K562 (cell line): ENCODE results near the gene PTHLH. TPM values are rescaled to one million over a fixed set of nuclear protein-coding genes. Genes with fewer than 3 reads are reported as not detected.

ENCODE experiments used
- ATAC-seq: fragments of 200-7000 bp; cut with Tn5 transposase; 3 replicates; pipeline ENCODE4 v1.9.1; 2020; ENCODE audit warnings: moderate library complexity
- BruUV-seq: library from RNA; stranded (reverse); fragments of 400-500 nt; replicated peaks from 2 replicates; lab custom pipeline; 2021; lab: Mats Ljungman, UMichigan
- CTCF ChIA-PET: fragments of 300-600 bp; formaldehyde crosslinking; extraction: SDS; loops from one replicate; lab custom pipeline; 2021; ENCODE audit warnings: low intra/inter-chr PET ratio; lab: Yijun Ruan, JAX
- POLR2A ChIA-PET: fragments of 300-600, 350-650 bp; sonication (Branson Sonifier 250); formaldehyde crosslinking; extraction: SDS; loops from one replicate; lab custom pipeline; 2021; ENCODE audit warnings: antibody characterized with exemption, inconsistent platforms; lab: Yijun Ruan, JAX
- DNase-seq, 4 experiments: peaks; one replicate each; pipeline versions ENCODE4 v3.0.0 to v3.0.0-alpha.2; 2011 to 2018; ENCODE audit warnings: low spot score in 3 of 4, mixed read lengths in 3 of 4; ENCODE audit errors: extremely low read depth in 1 of 4
- FAIRE-seq: peaks from 2 replicates; lab custom pipeline; 2011; peaks lifted over from hg19 to GRCh38; lab: Jason Lieb, UNC
- H2AFZ ChIP-seq: 2 replicates; pipeline ENCODE4 v1.6.0; 2011; ENCODE audit warnings: low read depth, low read length, control low read depth, inconsistent platforms
- H3K27ac ChIP-seq: fragments of 200-600 bp; 3 replicates; pipeline ENCODE4 v1.8.0; 2011; ENCODE audit warnings: low read depth, mild to moderate bottlenecking, control low read depth, inconsistent platforms, low read length, moderate library complexity, mixed read lengths; ENCODE audit errors: extremely low read depth
- H3K27me3 ChIP-seq, 2 experiments: fragments of 300-600 bp in 1 of 2; 2 replicates in 1 of 2; 3 replicates in 1 of 2; pipeline versions ENCODE4 v1.6.0 to v1.8.0; 2011; ENCODE audit warnings: inconsistent platforms in 2 of 2, low read length in 2 of 2, mild to moderate bottlenecking in 1 of 2, mixed read lengths in 1 of 2, moderate library complexity in 1 of 2; ENCODE audit not compliant: control insufficient read depth in 2 of 2, insufficient read depth in 2 of 2
- H3K36me3 ChIP-seq: fragments of 300-600 bp; 3 replicates; pipeline ENCODE4 v1.8.0; 2011; ENCODE audit warnings: mild to moderate bottlenecking, low read length, inconsistent platforms; ENCODE audit not compliant: control insufficient read depth, insufficient read depth
- H3K4me1 ChIP-seq, 2 experiments: fragments of 200-600 bp in 1 of 2; replicated peaks in 1 of 2; 2 replicates in 1 of 2; 3 replicates in 1 of 2; pipeline versions ENCODE4 v1.5.1 to v1.8.0; 2011; ENCODE audit warnings: inconsistent platforms in 2 of 2, low read length in 2 of 2, mild to moderate bottlenecking in 1 of 2, mixed read lengths in 1 of 2, moderate library complexity in 1 of 2; ENCODE audit not compliant: control insufficient read depth in 2 of 2, insufficient read depth in 2 of 2
- H3K4me2 ChIP-seq: 2 replicates; pipeline ENCODE4 v1.6.1; 2011; ENCODE audit warnings: low read length, control low read depth, inconsistent platforms, mixed read lengths; ENCODE audit not compliant: insufficient read depth
- H3K4me3 ChIP-seq: fragments of 200-600 bp; sonication (generic), shearing (Covaris generic); 2 replicates; pipeline ENCODE4 v1.5.1; 2016; ENCODE audit warnings: control low read depth, inconsistent platforms
- H3K79me2 ChIP-seq: fragments of 200-600 bp; 3 replicates; pipeline ENCODE4 v1.8.0; 2011; ENCODE audit warnings: low read length, inconsistent platforms; ENCODE audit not compliant: control insufficient read depth, insufficient read depth
- H3K9ac ChIP-seq, 2 experiments: 2 replicates each; pipeline versions ENCODE4 v1.6.0 to v1.6.1; 2011; ENCODE audit warnings: low read depth in 2 of 2, low read length in 2 of 2, control low read depth in 1 of 2, inconsistent platforms in 1 of 2, mild to moderate bottlenecking in 1 of 2, mixed read lengths in 1 of 2; ENCODE audit not compliant: insufficient read depth in 1 of 2
- H3K9me1 ChIP-seq: one replicate; pipeline ENCODE4 v1.6.0; 2011; ENCODE audit warnings: inconsistent platforms, mild to moderate bottlenecking, low read length, moderate library complexity; ENCODE audit not compliant: control insufficient read depth, insufficient read depth
- H3K9me3 ChIP-seq: replicated peaks from 2 replicates; pipeline ENCODE4 v1.5.1; 2011; ENCODE audit warnings: low read depth, low read length, inconsistent platforms; ENCODE audit not compliant: control insufficient read depth, insufficient read depth
- H4K20me1 ChIP-seq: replicated peaks from 2 replicates; pipeline ENCODE4 v1.6.1; 2011; ENCODE audit warnings: low read length, inconsistent platforms, mixed read lengths; ENCODE audit not compliant: control insufficient read depth, insufficient read depth
- C11orf30 ChIP-seq: fragments of 450-650 bp; IDR thresholded peaks from 2 replicates; pipeline ENCODE4 v1.6.1; 2016; ENCODE audit warnings: low read depth, mild to moderate bottlenecking
- CBX3 ChIP-seq, 2 experiments: IDR thresholded peaks; 1 replicate in 1 of 2; 2 replicates in 1 of 2; pipeline ENCODE4 v1.6.1; 2012; ENCODE audit warnings: inconsistent platforms in 2 of 2, low read length in 2 of 2, borderline replicate concordance in 1 of 2, control low read depth in 1 of 2
- ERF ChIP-seq: fragments of 450-650 bp; formaldehyde crosslinking; IDR thresholded peaks from 2 replicates; pipeline ENCODE4 v1.4.0; 2020; ENCODE audit warnings: mild to moderate bottlenecking, mixed read lengths
- FIP1L1 ChIP-seq: fragments of 200-400 bp; formaldehyde crosslinking; IDR thresholded peaks from 2 replicates; pipeline ENCODE4 v1.6.1; 2018; ENCODE audit warnings: mild to moderate bottlenecking, low read depth, low read length; ENCODE audit not compliant: poor library complexity, severe bottlenecking
- JUNB ChIP-seq: fragments of 450-650 bp; formaldehyde crosslinking; conservative IDR thresholded peaks from 2 replicates; pipeline ENCODE4 v1.4.0; 2020; ENCODE audit warnings: mild to moderate bottlenecking
- KDM1A ChIP-seq, 2 experiments: fragments of 450-650 bp; IDR thresholded peaks; 2 replicates each; pipeline ENCODE4 v1.6.1; 2016; ENCODE audit warnings: mild to moderate bottlenecking in 2 of 2
- NR1H2 ChIP-seq: sonication (generic); formaldehyde crosslinking; IDR thresholded peaks from 2 replicates; pipeline ENCODE4 v1.4.0; 2020; ENCODE audit warnings: mild to moderate bottlenecking, missing genetic modification reagents
- PPARD ChIP-seq: fragments of 250-450 bp; sonication (Bioruptor Pico); IDR thresholded peaks from 2 replicates; pipeline ENCODE4 v1.8.0; 2022; ENCODE audit warnings: inconsistent platforms, mild to moderate bottlenecking, moderate library complexity
- STAG1 ChIP-seq: sonication (generic); formaldehyde crosslinking; IDR thresholded peaks from 2 replicates; pipeline ENCODE4 v1.5.0; 2020; ENCODE audit warnings: missing genetic modification reagents, borderline replicate concordance
- ZC3H8 ChIP-seq: fragments of 450-650 bp; IDR thresholded peaks from 2 replicates; pipeline ENCODE4 v1.6.1; 2017
- ZNF217 ChIP-seq: sonication (generic); formaldehyde crosslinking; IDR thresholded peaks from 2 replicates; pipeline ENCODE4 v1.8.0; 2022; ENCODE audit warnings: mild to moderate bottlenecking, missing genetic modification reagents
- ZNF764 ChIP-seq: fragments of 250-450 bp; sonication (Bioruptor Pico); IDR thresholded peaks from 2 replicates; pipeline ENCODE4 v1.4.0; 2020; ENCODE audit warnings: low read depth, mild to moderate bottlenecking, moderate library complexity
- ZSCAN29 ChIP-seq: fragments of 450-650 bp; IDR thresholded peaks from 2 replicates; pipeline ENCODE4 v1.6.1; 2017
- WGBS: fragments of 100-300 bp; shearing (Covaris generic); methylation state at CpG from one replicate; pipeline ENCODE4 v1.1.6; 2016; ENCODE audit warnings: low coverage, mixed read lengths; ENCODE audit not compliant: insufficient coverage; ENCODE audit errors: missing lambda C conversion rate; 5-methylcytosine and 5-hydroxymethylcytosine counted together
- in situ Hi-C: fragments of 300-500 bp; cut with MboI; formaldehyde crosslinking; loops from 4 replicates; pipeline ENCODE4 v1.15.0; 2018; ENCODE audit warnings: inconsistent platforms, mixed read lengths
- intact Hi-C: fragments of 100-400 bp; cut with micrococcal nuclease; formaldehyde crosslinking; loops from 2 replicates; pipeline ENCODE4 v1.14.2; 2022
- polyA plus RNA-seq, 8 experiments: library from polyadenylated mRNA; depleted of rRNA in 4 of 8; stranded (reverse) in 5 of 8; unstranded in 3 of 8; fragments of >200 nt; fragmentation: Nextera tagmentation in 2 of 8; fragmentation: Illumina TruSeq in 1 of 8; extraction: Ambion mirVana in 2 of 8; extraction: Trizol in 1 of 8; gene quantifications; 2 replicates each; pipeline versions ENCODE4 v1.2.1 to v1.2.3, GENCODE V29; 2011 to 2014; ENCODE audit warnings: inconsistent platforms in 1 of 8, missing spikeins in 1 of 8
- total RNA-seq, 7 experiments: library from RNA; depleted of rRNA in 6 of 7; stranded (reverse); fragments of >200 nt in 6 of 7; fragmentation: Illumina TruSeq in 2 of 7; extraction: Trizol in 2 of 7; gene quantifications; 2 replicates each; pipeline versions ENCODE4 v1.2.1 to v1.2.3, GENCODE V29; 2011 to 2021; ENCODE audit warnings: low replicate concordance in 1 of 7

Gene PTHLH
- total and polyA plus RNA-seq, 9 of the 15 experiments (the other 6 are each of a cell fraction or from before 2014, with no cell fraction given), result 0.14 to 2.5 (median 0.74) TPM

GRCh38 chr12:28021704-28022103 is 49.2 kb upstream of the PTHLH start:
- FAIRE-seq (no peak), ATAC-seq (no peak), DNase-seq (no peak)
- no TSS peak for BruUV-seq
- no peaks in the 10 kb centered on the region for H3K36me3 ChIP-seq
- TF ChIP-seq NR1H2, result no peak
- no peak for TF ChIP-seq ZNF764 (CRISPR knock-in tag)
- TF ChIP-seq ZNF217 (CRISPR knock-in tag), result no peak
- no peak for TF ChIP-seq JUNB (CRISPR knock-in tag)
- TF ChIP-seq STAG1, result no peak
- no peak for TF ChIP-seq PPARD
- no peak for TF ChIP-seq ZSCAN29
- TF ChIP-seq FIP1L1, result no peak
- TF ChIP-seq ZC3H8, result no peak
- TF ChIP-seq ERF (CRISPR knock-in tag), result no peak
- TF ChIP-seq CBX3 (IDR thresholded peaks at IDR 0.05; ENCODE audit: borderline replicate concordance in 1 of 2, low read length in 2 of 2), result no peak
- no peak for TF ChIP-seq C11orf30
- no peak for TF ChIP-seq KDM1A (IDR thresholded peaks at IDR 0.05)
- H3K79me2 ChIP-seq, result no peaks in the 10 kb centered on the region
- ChIA-PET POLR2A (no interaction called here), CTCF (no interaction called here)
- no peak overlapping the region for H3K4me2 ChIP-seq
- H3K4me1 ChIP-seq, result peaks cover 3% of the 10 kb centered on the region in 2 experiments; a peak in 4 of 5 replicates
- 71% methylated on average over 4 of the region's 4 CpGs for WGBS
- in situ Hi-C loops (no loop called here), intact Hi-C loops (no loop called here)
- H3K4me3 ChIP-seq, result no peak overlapping the region
- no peak overlapping the region for H2AFZ ChIP-seq
- H3K9me3 ChIP-seq, result no peaks in the 10 kb centered on the region
- H4K20me1 ChIP-seq, result no peaks in the 10 kb centered on the region
- no peak overlapping the region for H3K9ac ChIP-seq
- no peaks in the 10 kb centered on the region for H3K9me1 ChIP-seq
- H3K27me3 ChIP-seq, result no peaks in the 10 kb centered on the region
- H3K27ac ChIP-seq, result no peak overlapping the region
